Fibroblast of skin of right quadriceps (primary cell): ENCODE results near the gene SYT8.

Experiments used
- DNase-seq: peaks from one replicate; pipeline ENCODE4 v3.0.0-alpha.2; 2013

SYT8 gene

GRCh38 chr11:1819074-1819473, 15.7 kb upstream of the SYT8 start:
- DNase-seq = no peak

- peak; percentile 40 for DNase-seq
Observed at GRCh38 chr11:1820463-1821325, 14.1 kb upstream of the SYT8 start.

DNA sequence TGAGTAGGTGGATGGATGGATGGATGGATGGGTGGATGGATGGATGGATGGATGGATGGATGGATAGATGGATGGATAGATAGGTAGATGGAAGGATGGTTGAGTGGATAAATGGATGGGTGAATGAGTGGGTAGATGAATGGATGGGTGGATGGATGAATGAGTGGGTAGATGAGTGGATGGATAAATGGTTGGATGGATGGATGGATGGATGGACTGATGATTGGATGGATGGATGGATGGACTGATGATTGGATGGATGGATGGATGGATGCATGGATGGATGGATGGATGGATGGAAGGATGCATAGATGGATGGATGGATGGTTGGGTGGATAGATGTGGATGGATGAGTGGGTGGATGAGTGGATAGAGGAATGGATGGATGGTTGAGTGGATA, 13.2 kb upstream of the SYT8 start:
- DNase-seq = no peak

DNA sequence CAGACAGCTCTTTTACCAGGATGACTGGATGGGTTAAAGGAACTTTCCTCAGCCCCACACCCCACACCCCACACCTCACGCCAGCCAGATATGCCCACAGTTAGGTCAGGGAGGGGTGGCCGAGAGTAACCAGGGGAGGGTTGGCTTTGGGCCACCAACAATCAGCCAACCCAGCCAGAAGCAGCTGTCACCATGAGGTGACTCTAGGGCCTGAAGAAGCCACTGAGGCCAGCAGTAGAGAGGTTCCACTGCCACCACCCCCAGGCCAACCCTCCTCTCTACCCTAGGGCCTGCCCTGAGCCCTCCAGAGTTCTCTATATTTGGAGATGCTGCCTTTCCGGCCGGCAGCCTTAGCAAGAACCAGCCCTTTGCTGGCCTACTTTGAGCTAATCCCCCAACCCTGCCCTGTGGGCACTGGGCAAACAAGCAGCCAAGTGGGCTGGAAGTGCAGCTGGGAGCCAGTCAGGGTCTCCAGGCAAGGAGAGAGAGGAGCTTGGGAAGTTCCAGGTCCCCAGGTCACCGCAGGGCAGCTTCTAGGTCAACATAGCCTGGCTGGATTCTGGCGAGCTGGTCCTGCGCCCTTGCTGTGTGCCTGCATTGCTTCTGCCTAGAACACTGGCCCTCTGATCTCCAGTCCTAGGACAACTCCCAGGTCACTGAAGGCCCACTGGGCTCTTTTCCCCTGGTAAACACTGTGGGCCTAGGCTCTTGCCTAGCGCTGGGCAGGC, 12.0 kb upstream of the SYT8 start:
- no peak for DNase-seq

DNA sequence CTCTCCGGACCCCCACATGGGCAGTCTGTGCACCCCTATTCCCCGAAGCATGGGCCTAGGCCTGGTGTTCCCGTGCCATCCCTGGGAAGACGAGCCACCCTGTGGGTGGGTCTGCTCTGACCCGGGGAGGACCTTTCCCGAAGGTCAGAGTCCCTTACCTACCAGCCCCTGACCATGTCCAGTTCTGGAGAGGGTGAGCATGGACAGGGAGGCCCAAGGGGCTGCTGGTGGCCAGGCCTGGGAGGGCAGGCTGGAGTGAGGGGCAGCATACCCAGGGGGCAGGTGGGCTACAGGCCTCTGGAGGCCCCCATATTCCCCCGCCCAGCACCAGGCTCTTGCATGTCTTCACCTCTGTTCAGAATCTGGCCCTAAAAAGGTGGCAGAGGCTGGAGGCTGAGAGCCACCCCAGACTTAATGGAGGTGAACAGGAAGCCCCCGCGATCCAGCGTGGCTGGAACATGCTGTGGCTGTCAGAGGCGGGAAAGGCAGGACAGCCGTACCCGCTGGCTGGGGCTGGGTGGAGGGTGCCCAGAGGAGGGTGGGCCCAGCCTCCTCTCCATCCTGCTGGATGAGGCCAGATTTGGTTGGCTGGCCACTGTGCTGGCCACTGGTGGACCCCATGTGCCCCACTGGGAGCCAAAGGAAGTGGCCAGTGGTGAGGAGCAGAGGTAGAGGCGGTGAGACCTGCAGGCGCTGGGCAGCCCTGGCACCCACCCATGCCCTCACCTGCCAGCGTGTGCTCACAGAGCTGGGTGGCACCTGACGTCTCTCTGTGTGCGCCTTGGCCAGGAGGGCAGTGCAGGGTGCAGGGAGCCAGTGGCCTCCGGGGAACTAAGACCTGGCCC, 11.2 kb upstream of the SYT8 start:
- no peak for DNase-seq

DNA sequence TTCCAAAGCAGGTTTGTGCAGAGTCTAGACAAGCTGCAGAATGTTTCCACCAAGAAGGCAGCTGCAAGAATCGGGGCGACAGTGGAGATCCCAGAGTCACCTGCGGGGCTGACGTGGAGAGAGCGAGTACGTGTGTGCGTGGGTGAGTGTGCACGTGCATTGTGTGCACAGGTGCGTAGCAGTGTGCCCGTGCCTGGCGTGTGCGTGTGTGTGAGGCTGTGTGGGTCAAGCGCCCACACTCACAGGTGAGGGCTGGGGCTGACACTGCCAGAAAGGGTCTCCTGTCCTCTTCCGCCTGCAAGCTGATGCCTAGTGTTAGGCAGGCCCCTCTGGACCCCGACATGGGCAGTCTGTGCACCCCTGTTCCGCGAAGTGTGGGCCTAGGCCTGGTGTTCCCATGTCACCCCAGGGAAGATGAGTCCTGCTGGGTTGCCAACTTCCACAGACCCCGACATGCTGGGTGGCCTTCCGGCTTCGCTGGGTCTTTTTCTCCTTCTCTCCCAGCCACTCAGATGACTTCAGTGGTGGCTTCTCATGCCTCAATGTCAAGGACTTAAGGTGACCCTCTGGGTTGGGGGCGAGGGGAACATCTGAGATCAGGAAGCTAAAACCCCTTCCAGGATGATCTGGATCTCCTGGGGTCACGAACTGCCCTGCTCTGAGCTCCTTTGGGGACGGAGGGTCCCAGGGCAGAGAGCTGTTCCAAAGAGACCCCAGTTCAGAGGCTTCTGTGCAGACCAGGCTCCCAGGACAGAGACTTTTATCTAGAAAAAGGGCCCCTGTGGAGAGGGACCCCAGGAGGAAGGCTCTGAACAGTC, 10.4 kb upstream of the SYT8 start:
- DNase-seq = no peak

GRCh38 chr11:1825039-1825740, 9.6 kb upstream of the SYT8 start:
- DNase-seq = no peak

DNA sequence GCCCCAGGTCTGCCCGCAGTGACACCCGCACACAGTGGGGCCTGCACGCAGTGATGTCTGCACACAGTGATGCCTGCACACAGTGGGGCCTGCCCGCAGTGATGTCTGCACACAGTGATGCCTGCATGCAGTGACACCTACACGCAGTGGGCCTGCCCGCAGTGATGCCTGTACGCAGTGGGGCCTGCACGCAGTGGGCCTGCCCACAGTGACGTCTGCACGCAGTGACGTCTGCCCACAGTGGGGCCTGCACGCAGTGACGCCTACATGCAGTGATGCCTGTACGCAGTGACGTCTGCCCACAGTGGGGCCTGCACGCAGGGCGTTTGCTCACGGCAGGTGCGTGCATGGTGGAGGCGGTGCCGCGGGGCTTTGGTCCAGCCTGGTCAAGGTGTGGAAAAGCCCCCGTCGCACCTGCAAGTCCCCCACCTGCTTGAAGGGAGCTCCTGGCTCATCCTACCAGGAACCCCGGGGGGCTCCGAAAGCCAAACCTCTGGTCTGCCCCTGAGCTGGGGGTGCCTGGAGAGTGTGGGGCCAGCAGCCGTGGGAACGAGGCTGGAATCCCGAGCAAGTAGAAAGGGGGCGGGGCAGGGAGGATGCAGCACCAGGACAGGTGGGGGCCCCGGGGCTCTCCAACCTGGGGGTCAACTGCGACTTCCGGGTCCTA, 8.9 kb upstream of the SYT8 start:
- DNase-seq = no peak

DNA sequence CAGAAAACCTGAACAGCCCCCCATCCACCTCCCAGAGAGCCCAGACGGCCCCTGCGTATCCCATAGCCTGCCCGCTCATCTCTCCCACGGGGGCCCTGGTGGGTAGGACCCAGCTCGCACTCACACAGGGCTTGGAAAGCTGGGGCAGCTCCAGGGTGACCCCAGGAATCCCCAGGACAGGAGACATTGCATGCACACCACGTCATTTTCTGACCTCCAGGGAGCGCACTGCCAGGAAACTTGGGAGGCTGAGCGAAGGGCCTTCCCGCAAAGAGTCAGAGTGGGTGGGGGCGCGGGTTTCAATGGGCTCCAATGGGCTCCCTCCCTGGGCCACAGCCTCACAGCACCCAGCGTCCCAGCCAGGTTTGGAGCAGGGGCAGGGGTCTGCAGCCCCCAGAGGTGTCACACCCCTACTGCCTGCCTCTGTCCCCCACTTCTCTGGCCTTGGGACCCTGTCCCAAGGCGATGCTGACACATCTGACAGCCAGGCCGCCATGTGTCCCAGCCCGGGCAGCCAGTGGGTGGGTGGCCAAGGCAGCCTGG, 8.2 kb upstream of the SYT8 start:
- peak; percentile 35 for DNase-seq

DNA sequence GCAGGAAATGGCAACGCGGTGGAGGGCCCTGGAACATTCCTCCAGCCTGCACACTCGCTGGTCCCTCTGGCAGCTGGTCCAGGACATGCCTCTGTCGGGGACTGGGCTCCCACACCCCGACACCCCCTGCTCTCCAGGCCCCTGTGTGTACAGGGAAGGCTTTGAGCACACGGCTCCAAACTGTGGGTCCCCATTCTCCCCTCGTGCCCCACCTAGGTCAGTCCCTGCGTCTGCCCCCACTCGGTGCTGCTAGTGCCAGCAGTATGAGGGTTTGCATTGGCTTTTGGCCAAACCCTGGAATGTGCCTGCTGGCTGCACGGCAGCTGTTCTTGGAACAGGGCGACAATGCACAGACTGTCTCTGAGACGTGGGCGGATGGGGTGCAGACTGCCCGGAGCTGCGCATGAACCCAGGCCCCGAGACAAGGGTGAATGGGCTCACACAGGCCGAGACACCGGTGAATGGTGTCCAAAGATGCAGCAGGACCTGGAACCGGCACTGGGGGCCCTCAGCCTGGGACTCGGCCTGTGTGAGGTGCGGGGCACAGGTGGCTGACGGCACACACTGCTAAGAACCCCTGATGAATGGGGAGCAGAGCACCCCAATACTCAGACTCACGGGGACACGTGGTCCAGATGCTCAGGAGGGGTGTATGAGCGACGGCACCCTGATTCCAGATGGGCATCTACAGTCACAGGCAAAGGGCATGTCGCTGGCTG, 7.5 kb upstream of the SYT8 start:
- peak; percentile 67 for DNase-seq

- no peak for DNase-seq
Observed at GRCh38 chr11:1827931-1828330, 6.9 kb upstream of the SYT8 start.

GRCh38 chr11:1828542-1828941, 6.2 kb upstream of the SYT8 start:
- DNase-seq = no peak

DNA sequence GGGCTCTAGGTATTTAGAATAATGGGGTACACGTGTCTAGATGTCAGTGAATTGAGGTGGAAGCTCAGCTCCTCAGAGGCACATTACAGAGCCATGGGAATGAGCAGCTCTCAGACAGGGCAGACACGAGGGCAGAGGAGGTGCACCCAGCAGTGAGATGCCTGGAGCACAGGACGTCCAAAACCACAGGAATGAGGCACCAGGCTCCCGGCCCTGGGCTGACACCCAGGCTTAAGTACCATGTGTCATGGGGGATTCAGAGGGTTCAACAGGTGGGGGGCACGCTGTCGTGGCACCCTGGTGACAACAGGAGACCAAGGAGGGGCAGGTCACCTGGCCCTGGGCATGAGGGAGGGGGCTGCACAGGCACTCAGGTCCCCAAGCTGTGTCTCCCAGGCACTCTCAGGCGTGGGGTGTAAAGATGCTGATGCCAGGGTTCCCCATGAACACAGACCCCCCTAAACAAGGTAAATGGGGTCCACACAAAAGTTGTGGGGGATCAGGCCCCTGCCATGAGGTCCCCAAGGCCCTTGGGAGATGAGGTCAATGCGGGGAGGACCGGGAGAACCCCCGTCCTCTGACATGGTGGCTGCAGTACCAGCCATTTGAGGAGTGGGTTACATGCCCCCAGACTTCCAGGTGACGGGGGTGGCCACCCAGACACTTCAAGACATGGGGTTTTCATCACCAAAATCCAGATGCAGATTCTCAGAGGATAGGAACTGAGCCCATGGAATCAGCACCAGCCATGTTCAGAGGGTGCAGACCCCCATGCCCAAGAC, 5.6 kb upstream of the SYT8 start:
- peak; percentile 30 for DNase-seq

DNA sequence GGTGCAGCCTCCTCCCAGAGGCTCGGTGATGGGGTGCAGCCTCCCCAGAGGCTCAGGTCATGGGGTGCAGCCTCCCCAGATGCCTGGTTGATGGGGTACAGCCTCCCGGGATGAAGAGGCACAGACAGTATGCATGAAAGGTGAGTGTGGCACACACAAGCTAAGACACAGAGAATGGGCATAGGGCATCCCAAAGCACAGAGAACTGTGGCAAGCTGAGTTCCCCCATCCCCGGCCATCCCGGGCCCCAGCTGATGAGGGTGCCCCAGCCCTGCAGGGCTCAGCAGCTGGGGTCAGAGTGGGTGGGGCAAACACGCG, 4.8 kb upstream of the SYT8 start:
- DNase-seq = no peak

DNA sequence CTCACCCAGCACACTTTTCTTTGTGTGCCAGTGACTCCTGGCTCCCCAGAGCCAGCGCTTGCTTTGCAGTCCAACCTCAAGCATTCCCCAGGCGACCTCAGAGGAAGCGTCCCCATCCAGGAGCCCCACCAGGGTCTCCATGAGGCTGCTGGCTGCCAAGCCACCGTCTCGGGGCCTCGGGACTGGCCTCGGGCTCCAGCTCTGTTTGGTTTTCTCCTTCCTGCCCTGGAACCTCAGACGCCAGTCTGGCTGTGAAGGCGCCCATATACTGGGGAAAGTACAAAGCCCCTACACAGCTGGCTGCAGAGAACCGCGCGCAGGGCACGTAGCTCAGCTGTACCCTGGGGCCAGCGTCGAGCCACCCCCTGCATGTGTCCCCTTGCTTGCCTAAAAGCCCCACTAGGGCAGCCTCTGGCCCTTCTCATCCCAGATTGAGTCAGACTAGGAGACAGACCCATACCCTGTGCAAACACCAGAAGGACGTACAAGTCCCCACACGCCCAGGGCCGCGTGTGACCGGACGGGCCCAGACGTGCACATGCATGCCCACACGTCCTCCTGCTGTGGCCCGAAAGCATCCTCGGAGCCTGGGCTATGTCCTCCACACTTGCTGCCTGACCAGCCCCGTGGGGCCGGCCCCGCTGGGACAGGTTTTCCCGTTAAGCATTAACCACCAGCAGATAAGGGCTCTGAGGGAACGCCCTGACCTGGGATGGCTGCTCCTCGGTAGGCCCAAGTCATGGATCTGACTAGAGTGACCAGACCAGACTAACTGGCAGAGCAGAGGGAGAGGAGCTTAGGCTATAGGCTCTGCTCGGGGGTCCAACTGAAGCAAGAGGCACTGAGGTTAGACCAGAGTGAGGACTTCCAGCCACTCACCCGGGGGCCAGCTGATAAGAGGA, 4.2 kb upstream of the SYT8 start:
- no peak for DNase-seq

DNA sequence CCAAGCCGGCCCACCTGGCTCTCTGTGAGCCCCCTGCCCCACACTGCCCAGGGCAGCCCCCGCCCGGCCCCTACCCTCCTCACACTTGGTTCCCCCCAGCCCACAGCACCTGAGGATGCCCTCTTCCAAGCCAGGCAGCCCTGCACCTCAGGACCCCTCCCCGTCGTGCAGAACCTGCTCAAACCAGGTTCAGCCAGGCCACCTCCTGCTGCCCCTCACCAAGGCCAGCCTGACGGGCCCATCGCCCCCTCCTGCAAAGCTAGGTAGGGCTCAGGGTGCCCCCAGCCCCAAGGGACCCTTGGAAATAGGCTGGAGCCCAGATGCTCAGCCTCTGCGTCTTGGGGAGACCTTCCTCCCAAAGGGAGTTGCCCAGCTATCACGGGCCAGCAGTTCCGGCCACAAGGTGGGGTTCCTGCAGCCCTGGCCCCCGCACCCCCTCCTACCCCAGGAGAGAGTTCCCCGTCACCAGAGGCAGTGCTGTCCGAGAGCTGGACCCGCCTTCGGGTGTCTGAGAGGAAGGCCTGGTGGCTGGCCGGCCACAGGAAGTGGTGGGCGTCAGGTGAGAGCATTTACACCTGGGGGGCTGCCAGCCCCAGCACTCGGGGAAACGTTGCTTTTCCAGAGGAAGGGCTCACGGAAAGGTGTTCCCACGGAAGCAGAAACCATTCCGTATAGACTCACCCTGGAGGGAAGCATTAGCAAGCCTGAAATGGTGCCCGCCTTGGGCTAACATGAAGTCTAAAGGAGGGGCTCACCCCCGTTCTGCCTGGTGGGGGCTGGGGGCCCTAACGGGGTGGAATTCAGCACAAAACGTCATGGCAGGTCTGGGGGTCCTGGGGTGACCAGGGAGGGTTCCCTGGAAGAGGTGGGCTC, 3.2 kb upstream of the SYT8 start:
- DNase-seq = no peak

- DNase-seq = peak; percentile 14
Observed at GRCh38 chr11:1832211-1832919, 2.4 kb upstream of the SYT8 start.
